Thoracic aorta (tissue), 2 donors: ENCODE data around the gene CHST8. TPM values are rescaled to one million over a fixed set of nuclear protein-coding genes. Genes with fewer than 3 reads are reported as not detected.

Experiments used
- ATAC-seq: fragments of 150-250 bp; one replicate; pipeline ENCODE4 v1.8.0; 2017; ENCODE audit warnings: low read depth; ENCODE audit not compliant: insufficient number of reproducible peaks, low FRiP score
- DNase-seq: peaks from one replicate; pipeline ENCODE4 v3.0.0-alpha.2; 2020; ENCODE audit warnings: low spot score
- H3K27ac ChIP-seq, 2 donors: fragments of 200-600 bp; sonication (generic); 1 replicate in 1 of 2; 2 replicates in 1 of 2; pipeline ENCODE4 v1.5.1; 2016; ENCODE audit warnings: mild to moderate bottlenecking in 2 of 2, moderate library complexity in 2 of 2
- H3K27me3 ChIP-seq: fragments of 200-600 bp; sonication (generic); replicated peaks from 2 replicates; pipeline ENCODE4 v1.6.0; 2016; ENCODE audit warnings: mild to moderate bottlenecking; ENCODE audit not compliant: insufficient read depth
- H3K36me3 ChIP-seq: fragments of 200-600 bp; sonication (generic); one replicate; pipeline ENCODE4 v1.5.1; 2016
- H3K4me1 ChIP-seq, 2 donors: fragments of 200-600 bp; sonication (generic); 1 replicate in 1 of 2; 2 replicates in 1 of 2; pipeline versions ENCODE4 v1.5.1 to v1.6.0; 2016; ENCODE audit warnings: low read depth in 2 of 2, mild to moderate bottlenecking in 1 of 2; ENCODE audit not compliant: control insufficient read depth in 1 of 2
- H3K4me3 ChIP-seq: fragments of 200-600 bp; sonication (generic); 2 replicates; pipeline ENCODE4 v1.5.1; 2016; ENCODE audit warnings: mild to moderate bottlenecking
- H3K9me3 ChIP-seq: fragments of 200-600 bp; sonication (generic); 2 replicates; pipeline ENCODE4 v1.5.1; 2016
- total RNA-seq, 2 donors: library from RNA; depleted of rRNA; stranded (reverse); fragments of >200 nt; gene quantifications; one replicate each; pipeline versions ENCODE4 v1.1.0 to v1.2.3, GENCODE V29; 2016
- TF ChIP-seq, protein P1 (sequence below): fragments of 200-600 bp; sonication (generic); IDR thresholded peaks from one replicate; pipeline ENCODE4 v1.5.1; 2019; ENCODE audit warnings: antibody characterized with exemption

CHST8 gene
- total RNA-seq, 2 donors from 2014 or later, result 0.28 TPM; not detected in 1

DNA sequence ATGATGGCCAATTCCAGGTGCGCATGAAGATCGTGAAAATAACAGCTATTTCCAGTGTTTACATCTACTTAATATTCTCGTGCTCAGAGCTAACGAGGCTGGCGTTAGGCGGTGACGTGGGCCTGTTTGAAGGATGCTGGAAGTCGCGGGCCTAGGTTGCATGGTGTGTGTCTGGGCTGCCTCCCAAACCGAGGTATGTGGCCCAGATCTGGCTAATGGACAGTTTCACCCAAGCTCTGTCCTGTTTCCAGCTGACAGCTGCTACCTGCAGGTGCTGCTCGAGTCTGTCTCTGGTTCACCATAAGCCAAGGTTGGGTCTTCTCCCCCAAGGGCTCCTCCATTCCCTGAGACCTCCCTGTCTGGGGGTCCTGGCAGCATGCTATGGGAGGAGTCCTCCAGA lies 134.4 kb downstream of the CHST8 start:
- Histone ChIP-seq H3K27me3 (no peaks in the 10 kb centered on the region), H3K4me1 (peaks cover 6 to 7% of the 10 kb centered on the region in 2 donors), H3K36me3 (no peaks in the 10 kb centered on the region), H3K4me3 (no peak overlapping the region), H3K9me3 (no peaks in the 10 kb centered on the region), H3K27ac (no peak overlapping the region)
- DNase-seq (no peak), ATAC-seq (no peak)
- TF ChIP-seq, protein P1, sequence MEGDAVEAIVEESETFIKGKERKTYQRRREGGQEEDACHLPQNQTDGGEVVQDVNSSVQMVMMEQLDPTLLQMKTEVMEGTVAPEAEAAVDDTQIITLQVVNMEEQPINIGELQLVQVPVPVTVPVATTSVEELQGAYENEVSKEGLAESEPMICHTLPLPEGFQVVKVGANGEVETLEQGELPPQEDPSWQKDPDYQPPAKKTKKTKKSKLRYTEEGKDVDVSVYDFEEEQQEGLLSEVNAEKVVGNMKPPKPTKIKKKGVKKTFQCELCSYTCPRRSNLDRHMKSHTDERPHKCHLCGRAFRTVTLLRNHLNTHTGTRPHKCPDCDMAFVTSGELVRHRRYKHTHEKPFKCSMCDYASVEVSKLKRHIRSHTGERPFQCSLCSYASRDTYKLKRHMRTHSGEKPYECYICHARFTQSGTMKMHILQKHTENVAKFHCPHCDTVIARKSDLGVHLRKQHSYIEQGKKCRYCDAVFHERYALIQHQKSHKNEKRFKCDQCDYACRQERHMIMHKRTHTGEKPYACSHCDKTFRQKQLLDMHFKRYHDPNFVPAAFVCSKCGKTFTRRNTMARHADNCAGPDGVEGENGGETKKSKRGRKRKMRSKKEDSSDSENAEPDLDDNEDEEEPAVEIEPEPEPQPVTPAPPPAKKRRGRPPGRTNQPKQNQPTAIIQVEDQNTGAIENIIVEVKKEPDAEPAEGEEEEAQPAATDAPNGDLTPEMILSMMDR, result no peak

DNA sequence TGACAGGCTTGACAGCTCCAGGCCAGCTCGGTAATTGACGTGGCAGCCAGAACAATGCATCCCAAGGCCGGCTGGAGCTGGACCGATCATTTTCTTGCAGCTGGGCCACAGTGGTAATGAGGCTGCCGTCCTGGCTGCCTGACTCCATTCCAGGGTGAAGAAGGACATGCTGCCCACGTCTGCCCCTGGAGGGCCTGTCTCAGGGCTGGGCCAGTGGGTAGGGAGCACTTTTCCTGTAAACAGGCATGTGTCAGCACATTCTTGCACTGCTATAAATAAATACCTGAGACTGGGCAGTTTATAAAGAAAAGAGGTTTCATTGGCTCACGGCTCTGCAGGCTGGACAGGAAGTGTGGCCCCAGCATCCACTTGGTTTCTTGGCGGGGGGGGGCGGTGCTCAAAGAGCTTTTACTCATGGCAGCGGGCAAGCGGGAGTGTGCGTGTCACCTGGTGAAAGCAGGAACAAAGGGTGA lies 136.8 kb downstream of the CHST8 start:
- peaks cover 6 to 7% of the 10 kb centered on the region in 2 donors for H3K4me1 ChIP-seq
- no peak overlapping the region for H3K27ac ChIP-seq
- ATAC-seq (no peak), DNase-seq (no peak)
- no peaks in the 10 kb centered on the region for H3K9me3 ChIP-seq
- H3K27me3 ChIP-seq, result no peaks in the 10 kb centered on the region
- H3K4me3 ChIP-seq, result no peak overlapping the region
- H3K36me3 ChIP-seq, result no peaks in the 10 kb centered on the region
- TF ChIP-seq, protein P1, result no peak

DNA sequence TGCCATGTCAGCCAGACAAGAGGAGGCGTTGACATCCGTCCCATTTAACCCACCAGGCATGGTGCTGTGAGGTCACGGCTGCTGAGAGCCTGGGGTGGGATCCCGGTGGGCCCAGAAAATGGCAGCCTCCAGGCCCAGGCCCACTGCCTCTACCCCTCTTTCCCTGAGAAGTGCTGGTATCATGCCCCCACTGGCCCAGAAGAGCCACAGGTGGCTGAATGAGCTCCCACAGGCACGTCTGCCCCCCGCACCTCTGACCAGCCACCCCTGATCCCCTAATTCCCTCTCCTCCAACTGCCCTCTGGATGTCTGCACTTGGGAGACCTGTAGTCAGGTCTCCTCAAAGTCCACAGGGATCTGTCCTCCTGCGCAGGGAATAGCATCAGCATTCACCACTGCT lies 137.6 kb downstream of the CHST8 start:
- no peak for ATAC-seq
- no peak for DNase-seq
- H3K4me3 ChIP-seq, result no peak overlapping the region

DNA sequence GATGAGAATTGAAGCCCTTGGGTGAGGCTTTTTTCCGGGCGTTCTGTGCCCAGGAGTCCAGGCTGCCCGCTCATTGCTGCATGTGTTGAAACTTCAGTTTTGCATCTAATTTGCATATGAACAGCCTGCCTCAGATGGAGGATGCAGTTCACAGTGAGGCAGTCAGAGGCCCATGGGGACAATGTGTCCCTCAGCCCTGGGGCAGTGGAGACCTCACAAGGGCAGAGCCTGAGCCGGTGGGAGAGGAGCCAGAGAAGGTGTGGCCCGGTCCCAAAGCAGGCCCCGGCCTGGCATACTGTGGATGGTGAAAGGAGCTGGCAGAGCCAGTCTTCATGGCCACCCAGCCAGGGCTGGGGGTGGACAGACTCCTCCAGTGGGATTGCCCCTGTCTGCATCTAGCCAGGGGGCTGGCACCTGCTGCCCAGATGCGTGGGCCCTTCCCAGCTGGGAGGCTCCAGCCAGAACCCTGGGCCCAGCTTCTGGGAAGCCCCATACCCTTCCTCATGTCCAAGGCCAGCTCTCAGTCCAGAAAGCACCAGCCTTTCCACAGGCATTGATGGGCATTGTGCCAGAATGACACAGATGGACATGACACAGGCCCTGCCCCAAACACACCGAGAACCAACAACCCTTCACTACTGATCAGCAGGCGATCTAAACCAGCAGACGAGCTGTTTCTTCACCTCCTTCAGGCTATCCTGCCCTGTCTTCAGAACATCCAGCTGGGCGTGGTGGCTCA lies 142.0 kb downstream of the CHST8 start:
- Histone ChIP-seq H3K27me3 (no peaks in the 10 kb centered on the region), H3K9me3 (no peaks in the 10 kb centered on the region), H3K4me3 (no peak overlapping the region), H3K4me1 (peaks cover under 1 to 1% of the 10 kb centered on the region in 2 donors), H3K27ac (no peak overlapping the region), H3K36me3 (no peaks in the 10 kb centered on the region)
- DNase-seq (no peak), ATAC-seq (no peak)
- TF ChIP-seq, protein P1, result no peak

More for the DNA sequence above, 137.6 kb downstream of the CHST8 start:
- peaks cover 6 to 7% of the 10 kb centered on the region in 2 donors for H3K4me1 ChIP-seq
- TF ChIP-seq, protein P1, result no peak
- no peak overlapping the region for H3K27ac ChIP-seq
- no peaks in the 10 kb centered on the region for H3K36me3 ChIP-seq
- no peaks in the 10 kb centered on the region for H3K9me3 ChIP-seq
- H3K27me3 ChIP-seq, result no peaks in the 10 kb centered on the region

DNA sequence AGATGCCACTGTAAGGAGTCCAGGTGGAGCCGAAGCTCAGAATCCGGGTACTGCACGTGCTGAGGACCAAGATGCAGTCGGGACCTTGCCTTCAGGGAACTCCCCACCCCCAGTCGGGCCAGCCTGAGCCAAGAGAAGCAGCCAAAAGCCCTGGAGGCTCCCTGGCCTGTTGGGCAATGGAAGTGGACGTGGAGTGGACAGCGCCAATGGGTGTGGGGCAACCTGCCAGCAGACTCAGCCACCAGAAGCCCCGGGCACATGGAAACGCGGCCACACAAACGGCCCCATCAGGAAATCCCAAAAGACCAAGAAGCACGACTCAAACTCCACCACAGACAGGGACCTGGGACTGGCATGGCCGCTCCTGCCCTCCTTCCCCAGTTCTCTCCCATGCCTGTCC lies 144.9 kb downstream of the CHST8 start:
- H3K36me3 ChIP-seq, result no peaks in the 10 kb centered on the region

More for the DNA sequence above, 144.9 kb downstream of the CHST8 start:
- Histone ChIP-seq H3K27me3 (no peaks in the 10 kb centered on the region), H3K4me3 (no peak overlapping the region), H3K27ac (no peak overlapping the region), H3K4me1 (no peaks in the 10 kb centered on the region), H3K9me3 (no peaks in the 10 kb centered on the region)
- TF ChIP-seq, protein P1, result no peak
- no peak for DNase-seq
- ATAC-seq, result no peak
